Epidermal melanocyte (primary cell): Measurements from ENCODE around the gene CFAP300.

Source experiments
- DNase-seq: peaks from one replicate; pipeline ENCODE4 v3.0.0; 2011; ENCODE audit warnings: low spot score; ENCODE audit not compliant: insufficient read length

The CFAP300 gene

DNA sequence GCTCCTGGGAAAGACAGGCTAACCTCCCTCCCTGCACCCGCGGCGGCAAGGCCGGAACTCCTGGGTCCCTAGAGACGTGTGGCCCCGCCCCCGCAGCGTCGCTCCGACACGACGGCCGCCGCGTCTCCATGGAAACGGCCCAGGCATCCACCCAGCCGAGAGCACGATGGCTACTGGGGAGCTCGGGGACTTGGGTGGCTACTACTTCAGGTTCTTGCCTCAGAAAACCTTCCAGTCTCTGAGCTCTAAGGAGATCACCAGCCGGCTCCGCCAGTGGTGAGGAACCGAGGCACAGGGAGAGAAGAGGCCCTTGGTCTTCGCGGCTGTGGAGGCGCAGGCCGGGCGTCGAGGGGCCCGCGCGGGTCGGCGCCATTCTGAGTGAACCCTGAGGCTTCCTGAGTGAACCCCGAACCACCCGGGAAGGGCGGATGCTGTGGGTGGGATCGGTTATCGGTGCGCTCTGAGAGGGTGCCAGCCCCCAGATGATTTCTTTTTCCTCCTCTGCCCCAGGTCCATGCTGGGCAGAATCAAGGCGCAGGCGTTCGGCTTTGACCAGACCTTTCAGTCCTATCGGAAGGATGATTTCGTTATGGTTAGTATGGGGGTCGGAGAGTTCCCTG, at the start of gene CFAP300:
CFAP300 (plus strand) TSS at position 133 of the 620 bp plus-strand sequence; CDS start at position 167, 34 bp downstream.
- peak; percentile 74 for DNase-seq

DNA sequence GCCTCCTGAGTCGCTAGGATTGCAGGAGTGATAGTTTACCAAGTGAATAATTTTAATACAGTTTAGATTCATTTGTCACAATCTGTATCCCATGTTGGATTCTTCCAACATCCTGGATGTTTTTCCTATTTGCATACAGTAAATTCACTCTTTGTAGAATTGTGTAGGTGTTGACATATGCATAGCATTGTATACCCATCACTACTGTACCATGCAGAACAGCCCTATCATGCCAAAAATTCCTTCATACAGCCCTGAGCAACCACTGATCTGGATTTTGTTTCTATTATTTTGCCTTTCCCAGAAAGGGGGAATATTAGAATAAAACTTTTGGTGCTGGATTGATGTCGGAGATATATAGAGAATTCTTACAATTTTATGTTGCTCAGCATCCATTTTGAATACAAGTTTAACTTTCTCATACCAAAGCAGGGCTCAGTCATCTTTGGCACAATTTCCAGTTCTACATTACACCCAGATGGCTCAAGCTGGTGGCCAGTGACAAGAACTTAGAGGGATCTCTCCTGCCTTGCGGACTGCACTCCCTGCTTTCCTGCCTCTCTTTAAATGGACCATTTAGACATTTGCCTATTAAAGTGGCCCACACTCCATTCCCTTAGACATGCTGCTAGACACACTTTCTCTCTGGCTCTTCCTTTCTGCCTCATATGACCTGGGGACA, 45.4 kb upstream of the CFAP300 start:
- no peak for DNase-seq

DNA sequence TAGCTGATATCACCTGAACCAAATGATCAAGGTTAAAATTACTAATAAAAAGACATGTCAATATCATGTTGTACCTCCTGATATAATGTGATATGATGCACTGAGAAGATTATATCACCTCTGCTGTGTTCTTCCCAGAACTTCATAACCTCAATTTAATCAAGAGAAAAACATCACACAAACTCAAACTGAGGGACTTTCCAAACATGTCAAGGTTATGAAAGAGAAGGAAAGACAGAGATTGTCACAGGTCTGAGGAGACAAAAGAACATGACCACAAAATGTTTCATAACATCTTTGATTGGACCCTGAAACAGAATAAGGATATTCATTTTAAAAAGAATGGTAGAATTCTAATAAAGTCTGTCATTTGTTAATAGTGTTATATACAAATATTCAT, 43.0 kb upstream of the CFAP300 start:
- DNase-seq: no peak

DNA sequence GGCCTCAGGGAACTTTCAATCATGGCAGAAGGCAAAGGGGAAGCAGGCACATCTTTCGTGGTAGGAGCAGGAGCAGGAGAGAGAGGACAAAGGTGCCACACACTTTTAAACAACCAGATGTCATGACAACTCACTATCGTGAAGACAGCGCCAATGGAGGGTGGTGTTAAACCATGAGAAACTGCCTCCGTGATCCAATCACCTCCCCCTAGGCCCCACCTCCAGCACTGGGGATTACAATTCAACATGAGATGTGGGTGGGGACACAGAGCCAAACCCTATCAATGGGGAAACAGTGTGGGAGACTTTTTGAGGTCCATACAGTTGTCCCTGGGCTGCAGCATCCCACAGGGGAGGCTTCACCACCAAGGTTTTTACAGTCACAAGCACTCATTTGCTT, 41.9 kb upstream of the CFAP300 start:
- DNase-seq: no peak

DNA sequence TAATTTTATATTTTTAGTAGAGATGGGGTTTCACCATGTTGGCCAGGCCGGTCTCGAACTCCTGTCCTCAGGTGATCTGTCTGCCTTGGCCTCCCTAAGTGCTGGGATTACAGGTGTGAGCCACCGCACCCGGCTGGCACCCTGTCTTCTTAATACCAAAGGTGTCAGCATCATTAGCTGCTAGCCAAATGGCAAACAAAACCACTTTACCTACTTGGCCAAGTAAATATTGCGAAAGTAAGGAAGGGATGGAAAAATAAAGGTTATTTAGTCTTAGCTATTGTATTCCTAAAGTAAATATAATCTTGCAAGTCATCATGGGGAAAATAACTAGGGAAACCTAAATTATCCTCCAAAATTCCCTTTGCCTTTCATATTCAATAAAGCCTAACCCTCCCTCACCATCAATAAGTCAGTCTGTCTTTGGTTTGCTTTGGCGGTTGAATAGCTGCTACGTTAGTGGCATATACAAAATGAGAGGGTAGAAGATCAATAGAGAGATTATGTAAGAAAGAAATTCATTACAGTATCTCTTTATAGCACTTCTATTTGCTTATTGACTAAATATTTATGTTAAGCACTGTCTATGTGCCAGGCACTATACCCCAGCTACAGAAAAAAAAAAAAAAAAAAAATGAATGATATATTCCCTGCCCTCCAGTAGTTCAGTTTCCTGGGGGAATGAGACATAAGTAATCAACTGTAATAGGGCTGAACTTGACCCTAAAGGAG, 40.2 kb upstream of the CFAP300 start:
- DNase-seq: no peak

DNA sequence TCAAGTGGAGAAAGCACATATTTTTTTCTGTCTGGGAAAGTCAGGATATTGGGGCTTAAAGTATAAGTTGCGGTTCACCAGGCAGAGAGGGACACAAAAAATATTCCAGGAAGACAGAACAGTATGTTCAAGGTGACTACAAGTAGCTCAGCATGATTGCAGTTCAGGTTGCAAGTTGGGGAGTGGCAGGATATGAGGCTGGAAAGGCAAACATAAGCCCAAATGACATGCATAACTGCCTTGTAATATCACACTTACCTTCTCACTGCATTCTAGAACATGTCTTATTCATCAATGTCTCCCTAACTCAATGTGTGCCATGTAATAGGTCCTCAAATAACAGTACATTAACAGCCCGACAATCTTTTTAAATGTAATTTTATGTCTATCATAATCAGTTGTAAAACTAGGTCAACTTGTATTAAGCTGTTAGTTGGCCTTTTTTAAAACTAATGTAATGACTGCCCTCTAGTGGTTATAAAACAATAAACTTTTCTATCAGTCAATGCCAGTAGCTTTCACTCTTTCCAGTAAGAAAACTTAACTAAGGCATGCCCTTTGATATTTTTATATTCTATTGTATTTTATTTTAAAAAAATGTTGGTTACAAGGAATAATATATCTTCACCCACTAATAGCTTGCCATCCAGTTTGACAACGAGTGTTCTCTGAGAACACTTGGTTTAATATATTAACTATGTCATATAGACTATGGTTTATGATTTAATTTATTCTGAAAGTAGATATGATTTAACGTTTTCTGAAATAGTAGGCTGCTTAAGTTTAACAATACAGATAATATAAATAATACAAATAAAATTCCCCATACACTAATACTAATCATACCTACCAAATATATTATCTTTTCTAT, 39.4 kb upstream of the CFAP300 start:
- DNase-seq: peak; percentile 49

DNA sequence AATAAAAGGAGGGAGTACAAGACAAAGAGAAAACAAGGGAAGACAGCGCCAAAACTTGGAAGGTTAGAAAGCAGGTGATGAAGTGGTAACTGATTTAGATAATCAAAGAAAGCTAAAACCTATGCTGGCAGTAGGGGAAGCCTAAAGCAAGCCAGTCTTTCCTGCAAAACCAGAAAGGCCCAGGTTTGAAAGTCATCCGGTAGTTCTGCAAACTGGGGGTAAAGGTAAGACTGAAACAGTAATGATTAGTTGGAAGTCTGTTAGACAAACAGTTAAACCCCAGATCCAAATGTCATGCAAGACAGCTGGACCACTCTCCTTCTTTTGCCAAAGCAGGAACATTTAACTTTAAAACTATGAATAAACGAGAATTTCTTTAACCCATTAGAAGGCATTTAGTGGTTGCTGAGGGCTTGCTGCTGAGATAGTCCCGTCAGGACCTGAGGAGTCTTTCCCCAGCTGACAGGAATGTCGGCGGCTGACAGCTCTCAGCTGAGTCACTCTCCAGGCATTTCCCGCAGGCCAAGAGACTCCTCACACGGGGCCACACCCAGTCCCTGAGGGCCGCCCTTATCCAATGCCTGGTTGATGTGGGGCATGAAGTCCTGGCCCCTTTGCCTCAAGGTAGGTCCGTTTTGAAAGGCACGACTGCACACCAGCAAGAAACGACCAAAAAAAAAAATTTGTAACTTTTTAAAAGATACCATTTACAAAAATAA, 36.3 kb upstream of the CFAP300 start:
- DNase-seq: peak; percentile 75

DNA sequence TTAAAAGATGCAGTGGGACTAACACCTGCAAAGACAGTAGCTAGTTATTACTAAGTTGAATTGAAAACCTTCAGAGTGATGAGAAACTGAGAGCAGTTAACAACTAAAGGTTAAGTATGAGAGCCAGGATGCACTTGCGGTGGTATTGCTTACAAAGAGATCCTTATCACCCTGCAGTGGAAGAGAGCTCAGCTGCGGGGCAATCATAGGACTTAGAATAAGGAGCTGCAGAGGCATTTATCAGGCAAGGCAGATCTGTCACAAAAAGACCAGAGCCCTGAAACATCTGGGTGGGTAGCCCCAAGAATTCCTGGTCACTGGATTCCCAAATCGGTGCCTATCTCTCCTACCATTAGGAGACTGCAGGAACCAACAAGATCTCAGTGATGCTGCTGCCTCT, 34.3 kb upstream of the CFAP300 start:
- no peak for DNase-seq

DNA sequence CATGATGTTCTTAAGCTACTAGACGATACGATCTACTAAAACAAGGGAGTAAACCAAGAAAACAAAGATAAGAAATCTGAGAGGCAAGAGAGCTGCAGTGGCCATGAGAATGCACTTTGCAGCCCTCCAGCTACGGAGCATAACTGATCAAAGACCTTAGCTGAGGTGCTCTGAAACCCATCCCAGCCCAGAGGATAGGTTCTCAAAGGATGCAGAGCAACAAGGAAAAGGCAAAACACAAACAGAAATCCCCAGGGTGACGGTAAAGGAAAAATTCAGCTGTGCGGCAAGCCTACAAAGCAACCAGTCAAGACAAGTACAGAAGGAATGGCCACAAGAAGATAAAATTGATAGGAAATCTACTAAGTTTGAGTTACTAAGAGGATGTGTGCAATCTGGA, 32.5 kb upstream of the CFAP300 start:
- no peak for DNase-seq

DNA sequence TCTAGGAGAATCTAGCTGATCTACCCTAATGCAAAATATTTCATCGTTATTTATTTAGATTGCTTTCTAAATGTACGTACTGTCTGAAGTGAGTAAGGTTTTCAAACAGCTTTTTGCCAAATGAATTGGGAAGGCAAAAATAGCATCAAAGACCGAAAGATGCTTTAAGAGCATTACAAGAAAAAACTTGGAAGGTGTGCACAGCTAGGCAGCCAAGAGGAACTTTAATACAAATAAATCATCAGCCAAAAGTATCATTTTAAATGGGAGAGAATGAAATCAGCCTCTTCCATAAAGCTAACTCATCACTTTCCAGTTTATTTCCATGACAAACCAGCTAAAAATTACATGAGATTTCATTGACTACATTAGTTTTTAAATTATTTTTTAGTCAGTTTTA, 30.2 kb upstream of the CFAP300 start:
- no peak for DNase-seq

DNA sequence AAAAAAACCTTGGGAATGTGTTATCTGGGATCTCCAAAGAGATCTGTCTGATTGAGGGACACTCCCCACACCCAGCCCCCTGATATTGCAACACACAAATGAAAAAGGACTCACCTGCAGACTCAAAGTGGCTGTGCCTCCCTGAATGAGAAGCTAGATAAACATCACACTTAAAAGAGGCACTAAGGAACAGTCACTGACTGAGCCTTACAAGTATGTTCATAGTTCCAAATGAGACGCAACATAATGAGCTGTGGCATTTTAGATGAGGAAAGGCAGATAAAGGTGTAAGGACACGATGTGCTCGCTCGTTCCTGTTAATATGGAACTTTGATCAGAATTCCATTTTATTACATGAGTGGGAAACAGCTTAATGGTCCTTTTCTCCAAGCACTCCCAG, 21.0 kb upstream of the CFAP300 start:
- no peak for DNase-seq

DNA sequence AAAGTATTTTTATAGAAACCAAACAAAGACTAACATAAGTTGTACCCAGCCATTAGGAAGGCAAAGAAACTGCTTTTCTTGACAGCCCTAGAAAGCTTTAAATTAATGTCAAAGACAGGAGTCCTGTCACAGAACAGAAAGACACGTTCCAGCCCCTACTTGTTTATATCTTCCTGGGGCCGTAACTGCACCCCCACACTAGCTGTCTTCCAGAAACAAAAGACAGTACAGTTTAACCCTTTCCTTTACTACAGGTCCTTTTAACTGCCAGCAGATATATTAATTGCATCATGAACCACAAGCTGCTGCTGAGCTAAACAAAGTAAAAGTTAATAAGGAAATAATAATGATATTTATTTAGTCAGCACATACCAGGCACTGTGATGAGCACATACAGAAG, 20.3 kb upstream of the CFAP300 start:
- DNase-seq: no peak

DNA sequence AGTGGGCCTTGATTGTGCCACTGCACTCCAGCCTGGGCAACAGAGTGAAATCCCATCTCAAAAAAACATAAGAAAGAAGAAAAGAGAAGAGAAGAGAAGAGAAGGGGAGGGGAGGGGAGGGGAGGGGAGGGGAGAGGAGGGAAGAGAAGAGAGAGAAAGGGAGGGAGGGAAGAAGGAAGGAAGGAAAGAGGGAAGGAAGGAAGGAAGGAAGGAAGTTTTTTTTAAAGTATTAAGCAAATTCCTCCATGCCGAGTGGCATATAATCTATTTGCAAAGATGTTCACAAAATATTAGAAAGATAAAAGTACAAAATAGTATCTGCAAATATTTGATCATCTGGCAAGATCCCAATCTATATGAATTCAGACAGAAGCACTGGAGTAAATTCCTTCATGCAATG, 10.5 kb upstream of the CFAP300 start:
- DNase-seq: no peak

DNA sequence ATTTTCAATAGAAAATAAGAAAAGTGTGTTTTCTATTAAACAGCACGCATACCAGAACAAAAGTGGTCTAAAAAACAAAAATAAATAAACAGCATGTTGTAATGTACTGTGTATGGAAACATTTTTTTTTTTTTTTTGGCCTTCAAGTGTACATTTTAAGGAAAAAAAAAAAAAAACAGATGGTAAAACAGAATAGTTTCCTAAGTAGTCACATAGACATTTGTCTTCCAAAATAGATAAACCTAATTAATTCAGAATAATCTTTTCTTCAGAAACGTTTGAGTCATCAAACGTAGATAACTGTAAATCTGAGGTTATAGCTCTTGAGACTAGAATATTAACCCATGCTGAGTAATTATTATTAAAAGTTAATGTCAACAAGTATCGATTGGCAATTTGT, 396 bp upstream of the CFAP300 start:
- DNase-seq: no peak

DNA sequence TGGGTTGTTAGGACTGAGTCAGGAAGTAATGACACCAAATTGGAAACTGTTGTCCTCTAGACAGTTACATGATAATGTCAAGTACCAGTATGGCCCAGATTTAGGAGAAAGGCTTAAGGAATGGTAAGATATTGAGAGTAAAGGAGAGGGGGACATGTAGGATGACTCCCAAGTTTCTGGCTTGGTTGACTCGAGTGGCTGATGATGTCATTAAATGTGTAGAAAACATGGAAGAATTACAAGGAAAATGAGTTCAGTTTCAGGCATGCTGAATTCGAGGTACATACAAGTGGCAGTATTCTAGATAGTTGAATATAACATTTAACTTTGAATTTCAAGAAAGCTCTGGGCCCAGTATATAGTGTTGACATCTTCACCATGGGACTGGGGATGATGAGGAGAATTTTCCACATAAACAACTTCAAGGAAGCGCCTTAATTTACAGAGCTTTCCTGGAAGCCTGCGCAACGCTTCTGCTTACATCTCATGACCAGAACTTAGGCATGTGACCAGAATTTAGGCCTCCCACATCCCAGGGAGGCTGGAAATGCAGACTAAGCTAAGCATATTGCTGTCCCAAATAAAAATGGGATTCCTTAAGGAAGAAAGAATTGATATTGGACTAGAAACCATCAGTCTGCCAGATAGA, 3.8 kb downstream of the CFAP300 start:
- DNase-seq: no peak

DNA sequence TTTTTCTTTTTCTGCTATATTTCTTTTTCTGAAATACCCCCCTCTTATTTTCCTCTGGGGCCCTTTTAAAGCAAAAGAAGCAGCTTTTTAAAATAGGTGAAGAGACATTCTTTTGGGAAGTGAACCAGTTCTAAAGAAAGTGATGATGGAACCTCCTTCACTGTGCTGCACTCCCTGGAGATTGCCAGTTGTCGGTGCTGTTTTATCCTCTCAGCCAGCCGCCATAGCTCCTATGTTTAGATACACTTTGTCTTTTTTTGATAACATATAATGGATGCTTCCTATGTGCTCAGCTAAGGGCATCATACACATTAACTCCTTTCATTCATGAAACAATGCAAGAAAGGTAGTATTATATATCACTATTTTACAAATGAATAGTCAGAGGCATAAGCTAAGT, 14.0 kb downstream of the CFAP300 start:
- no peak for DNase-seq

DNA sequence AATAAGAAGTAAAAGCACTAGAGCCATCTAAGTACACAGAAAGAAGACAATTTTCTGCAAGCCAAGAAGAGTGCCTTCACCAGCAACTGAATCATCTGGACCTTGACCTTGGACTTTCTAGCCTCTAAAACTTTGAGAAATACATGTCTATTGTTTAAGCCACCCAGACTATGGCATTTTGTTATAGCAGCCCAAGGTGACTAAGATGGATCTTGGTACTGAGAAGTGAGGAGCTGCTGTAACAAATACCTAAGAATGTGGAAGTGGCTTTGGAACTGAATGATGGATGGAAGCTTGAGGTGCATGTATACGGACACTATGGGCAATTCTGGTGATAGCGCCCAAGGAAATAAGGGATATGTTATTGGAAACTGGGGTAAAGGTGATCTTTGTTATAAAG, 14.9 kb downstream of the CFAP300 start:
- DNase-seq: no peak

DNA sequence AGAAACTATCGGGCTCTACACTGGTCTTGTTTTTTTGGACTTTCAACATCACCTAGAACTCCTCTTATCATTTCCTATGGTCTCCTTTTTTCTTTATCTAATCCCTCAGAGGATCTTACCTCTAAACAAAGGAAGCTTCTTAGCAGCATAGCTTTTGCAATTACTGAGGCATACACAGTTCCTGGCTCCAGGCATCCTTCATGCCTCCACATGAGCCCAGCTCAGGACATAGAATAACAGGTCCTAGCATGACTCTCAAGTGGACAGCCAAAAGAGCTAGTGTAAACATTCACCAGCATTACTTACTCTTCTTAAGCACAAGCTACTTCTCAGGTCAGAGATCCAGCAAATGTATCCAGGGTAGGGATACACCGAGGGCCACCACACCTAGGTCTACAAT, 17.1 kb downstream of the CFAP300 start:
- no peak for DNase-seq

DNA sequence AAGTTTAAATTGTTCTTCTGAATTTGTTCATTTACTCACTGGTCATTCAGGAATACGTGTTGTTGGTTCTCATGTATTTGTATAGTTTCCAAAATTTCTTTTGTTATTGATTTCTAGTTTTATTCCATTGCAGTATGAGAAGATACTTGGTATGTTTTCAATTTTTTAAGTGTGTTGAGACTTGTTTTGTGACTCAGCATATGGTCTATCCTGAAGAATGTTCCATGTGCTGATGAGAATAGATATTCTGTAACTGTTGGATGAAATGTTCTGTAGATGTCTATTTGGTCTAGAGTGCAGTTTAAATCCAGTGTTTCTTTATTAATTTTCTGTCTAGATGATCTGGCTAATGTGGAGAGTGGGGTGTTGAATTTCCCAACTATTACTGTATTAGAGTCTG, 23.5 kb downstream of the CFAP300 start:
- no peak for DNase-seq
